Lower leg skin (tissue), 4 donors: Measurements from ENCODE around the gene POGZ. TPM values are rescaled to one million over a fixed set of nuclear protein-coding genes. Genes with fewer than 3 reads are reported as not detected.

ENCODE experiments used
- DNase-seq, 2 donors: peaks; one replicate each; pipeline ENCODE4 v3.0.0-alpha.2; 2019; ENCODE audit warnings: low spot score in 2 of 2
- H3K4me3 ChIP-seq: fragments of 200-600 bp; sonication (generic); 2 replicates; pipeline ENCODE4 v1.5.1; 2017; ENCODE audit warnings: mild to moderate bottlenecking, low read depth; ENCODE audit not compliant: poor library complexity, severe bottlenecking
- POLR2A ChIP-seq, 2 donors: fragments of 450-650 bp; IDR thresholded peaks; one replicate each; pipeline ENCODE4 v1.6.1; 2016 to 2017; ENCODE audit warnings: antibody characterized with exemption in 2 of 2, mild to moderate bottlenecking in 1 of 2, moderate library complexity in 1 of 2
- WGBS, 2 donors: methylation state at CpG; one replicate each; pipeline ENCODE4 v1.1.5; 2018; 5-methylcytosine and 5-hydroxymethylcytosine counted together
- intact Hi-C: fragments of 100-400 bp; cut with DNase I; formaldehyde crosslinking; loops from one replicate; pipeline ENCODE4 v1.15.0; 2023; ENCODE audit warnings: low total_unique reads
- total RNA-seq, 4 donors: library from RNA; depleted of rRNA; stranded (reverse); fragments of >200 nt; gene quantifications; one replicate each; pipeline ENCODE4 v1.1.0, GENCODE V29; 2016
- TF ChIP-seq, protein P1 (sequence below), 3 donors: fragments of 450-650 bp; IDR thresholded peaks; one replicate each; pipeline ENCODE4 v1.5.1; 2016; ENCODE audit warnings: antibody characterized with exemption in 3 of 3, mild to moderate bottlenecking in 3 of 3, moderate library complexity in 2 of 3

POGZ gene
- total RNA-seq, 4 donors from 2014 or later = 23.7 to 71.8 (median 26.8) TPM

DNA sequence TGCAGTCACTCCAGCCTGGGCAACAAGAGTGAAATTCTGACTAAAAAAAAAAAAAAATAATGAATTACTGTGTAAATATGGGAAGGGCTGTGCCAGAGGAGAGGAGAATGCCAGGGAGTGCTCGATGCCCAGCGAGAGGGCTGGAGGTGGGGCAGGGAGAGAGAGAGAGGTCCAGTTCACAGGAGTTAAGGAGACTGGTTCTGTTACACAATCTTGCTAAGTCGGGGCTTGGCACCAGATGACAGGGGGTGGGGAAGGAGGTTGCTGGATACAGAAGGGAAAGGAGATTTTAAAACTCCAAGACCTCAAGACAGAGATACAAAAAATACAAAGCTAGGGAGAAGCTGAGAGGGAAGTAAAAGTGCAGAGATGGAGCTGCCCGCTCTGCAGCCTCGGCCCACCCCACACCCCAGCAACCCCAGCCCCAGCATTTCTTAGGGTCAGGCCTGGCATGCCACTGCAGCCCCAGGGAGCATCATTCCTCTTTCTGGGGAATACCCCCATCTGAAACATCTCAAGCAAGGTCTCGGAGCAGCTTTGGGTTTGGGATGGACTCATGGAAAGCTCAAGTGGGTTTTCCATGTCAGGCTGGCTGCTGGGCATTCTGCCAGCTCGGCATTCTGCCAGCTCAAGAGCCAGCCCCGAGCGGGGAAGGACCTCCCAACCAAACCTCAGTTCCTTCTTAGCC is 87.8 kb downstream of the POGZ start:
- intact Hi-C loops = no loop called here
- WGBS, 2 donors = 13 to 18% methylated on average over 9 of the region's 9 CpGs
- DNase-seq = peak; percentile 49 to 91
- no peak overlapping the region for H3K4me3 ChIP-seq
- TF ChIP-seq, protein P1, sequence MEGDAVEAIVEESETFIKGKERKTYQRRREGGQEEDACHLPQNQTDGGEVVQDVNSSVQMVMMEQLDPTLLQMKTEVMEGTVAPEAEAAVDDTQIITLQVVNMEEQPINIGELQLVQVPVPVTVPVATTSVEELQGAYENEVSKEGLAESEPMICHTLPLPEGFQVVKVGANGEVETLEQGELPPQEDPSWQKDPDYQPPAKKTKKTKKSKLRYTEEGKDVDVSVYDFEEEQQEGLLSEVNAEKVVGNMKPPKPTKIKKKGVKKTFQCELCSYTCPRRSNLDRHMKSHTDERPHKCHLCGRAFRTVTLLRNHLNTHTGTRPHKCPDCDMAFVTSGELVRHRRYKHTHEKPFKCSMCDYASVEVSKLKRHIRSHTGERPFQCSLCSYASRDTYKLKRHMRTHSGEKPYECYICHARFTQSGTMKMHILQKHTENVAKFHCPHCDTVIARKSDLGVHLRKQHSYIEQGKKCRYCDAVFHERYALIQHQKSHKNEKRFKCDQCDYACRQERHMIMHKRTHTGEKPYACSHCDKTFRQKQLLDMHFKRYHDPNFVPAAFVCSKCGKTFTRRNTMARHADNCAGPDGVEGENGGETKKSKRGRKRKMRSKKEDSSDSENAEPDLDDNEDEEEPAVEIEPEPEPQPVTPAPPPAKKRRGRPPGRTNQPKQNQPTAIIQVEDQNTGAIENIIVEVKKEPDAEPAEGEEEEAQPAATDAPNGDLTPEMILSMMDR (IDR thresholded peaks at IDR 0.05) = no peak
- TF ChIP-seq POLR2A (IDR thresholded peaks at IDR 0.05) = no peak

GRCh38 chr1:151370211-151370911 is 88.9 kb downstream of the POGZ start:
- no peak overlapping the region for H3K4me3 ChIP-seq
- 66% methylated on average over 6 of the region's 6 CpGs for WGBS, 2 donors
- TF ChIP-seq, protein P1 (IDR thresholded peaks at IDR 0.05) = no peak
- no peak for TF ChIP-seq POLR2A (IDR thresholded peaks at IDR 0.05)
- intact Hi-C loops = no loop called here
- no peak for DNase-seq

GRCh38 chr1:151369621-151370048 is 89.7 kb downstream of the POGZ start:
- TF ChIP-seq POLR2A (IDR thresholded peaks at IDR 0.05) = no peak
- TF ChIP-seq, protein P1 (IDR thresholded peaks at IDR 0.05) = no peak
- 80 to 93% methylated on average over 15 of the region's 15 CpGs for WGBS, 2 donors
- H3K4me3 ChIP-seq = no peak overlapping the region
- intact Hi-C loops = no loop called here
- no peak for DNase-seq

GRCh38 chr1:151369302-151369610 is 90.0 kb downstream of the POGZ start:
- 90 to 95% methylated on average over 7 of the region's 7 CpGs for WGBS, 2 donors
- intact Hi-C loops = no loop called here
- no peak overlapping the region for H3K4me3 ChIP-seq
- DNase-seq = no peak
- no peak for TF ChIP-seq POLR2A (IDR thresholded peaks at IDR 0.05)
- TF ChIP-seq, protein P1 (IDR thresholded peaks at IDR 0.05) = no peak

- no peak for DNase-seq
- 82 to 92% methylated on average over 17 to 19 of the region's 20 CpGs for WGBS, 2 donors
- intact Hi-C loops = no loop called here
- no peak for TF ChIP-seq POLR2A (IDR thresholded peaks at IDR 0.05)
- TF ChIP-seq, protein P1 (IDR thresholded peaks at IDR 0.05) = no peak
- no peak overlapping the region for H3K4me3 ChIP-seq
These were observed 90.6 kb downstream of the POGZ start for GRCh38 chr1:151368393-151369301.
